NT2/D1 (cell line): Measurements from ENCODE around the gene AGRP.
"Not testable (repeated sequence)": the region's sequence is repeated elsewhere in the genome, so short reads cannot be mapped to it uniquely, and the experiment has no call there.

Source experiments
- DNase-seq: peaks from one replicate; pipeline ENCODE4 v3.0.0-alpha.2; 2011; ENCODE audit warnings: low read depth, low spot score
- H3K27me3 ChIP-seq: 2 replicates; pipeline ENCODE4 v1.6.0; 2011; ENCODE audit warnings: mild to moderate bottlenecking; ENCODE audit not compliant: insufficient read length, insufficient read depth
- H3K36me3 ChIP-seq: 2 replicates; pipeline ENCODE4 v1.6.1; 2011; ENCODE audit warnings: mild to moderate bottlenecking, low read length, mixed read lengths; ENCODE audit not compliant: insufficient read depth, insufficient read length
- H3K4me1 ChIP-seq: 2 replicates; pipeline ENCODE4 v1.5.1; 2011; ENCODE audit not compliant: insufficient read depth, insufficient read length
- H3K4me3 ChIP-seq: 2 replicates; pipeline ENCODE4 v1.5.1; 2011; ENCODE audit warnings: low read depth; ENCODE audit not compliant: insufficient read length
- H3K9ac ChIP-seq: 2 replicates; pipeline ENCODE4 v1.6.0; 2011; ENCODE audit warnings: low read depth; ENCODE audit not compliant: insufficient read length
- H3K9me3 ChIP-seq: 2 replicates; pipeline ENCODE4 v1.5.1; 2011; ENCODE audit warnings: mild to moderate bottlenecking, low read length; ENCODE audit not compliant: insufficient read depth
- SUZ12 ChIP-seq: IDR thresholded peaks from 2 replicates; pipeline ENCODE4 v1.6.1; 2011; ENCODE audit not compliant: insufficient read length, insufficient read depth; ENCODE audit errors: extremely low read depth
- YY1 ChIP-seq: IDR thresholded peaks from 2 replicates; pipeline ENCODE4 v1.6.1; 2011; ENCODE audit not compliant: insufficient read length, insufficient read depth
- ZNF274 ChIP-seq: IDR thresholded peaks from 2 replicates; pipeline ENCODE4 v1.6.1; 2011; ENCODE audit warnings: mild to moderate bottlenecking, low read depth, low read length

AGRP gene

DNA sequence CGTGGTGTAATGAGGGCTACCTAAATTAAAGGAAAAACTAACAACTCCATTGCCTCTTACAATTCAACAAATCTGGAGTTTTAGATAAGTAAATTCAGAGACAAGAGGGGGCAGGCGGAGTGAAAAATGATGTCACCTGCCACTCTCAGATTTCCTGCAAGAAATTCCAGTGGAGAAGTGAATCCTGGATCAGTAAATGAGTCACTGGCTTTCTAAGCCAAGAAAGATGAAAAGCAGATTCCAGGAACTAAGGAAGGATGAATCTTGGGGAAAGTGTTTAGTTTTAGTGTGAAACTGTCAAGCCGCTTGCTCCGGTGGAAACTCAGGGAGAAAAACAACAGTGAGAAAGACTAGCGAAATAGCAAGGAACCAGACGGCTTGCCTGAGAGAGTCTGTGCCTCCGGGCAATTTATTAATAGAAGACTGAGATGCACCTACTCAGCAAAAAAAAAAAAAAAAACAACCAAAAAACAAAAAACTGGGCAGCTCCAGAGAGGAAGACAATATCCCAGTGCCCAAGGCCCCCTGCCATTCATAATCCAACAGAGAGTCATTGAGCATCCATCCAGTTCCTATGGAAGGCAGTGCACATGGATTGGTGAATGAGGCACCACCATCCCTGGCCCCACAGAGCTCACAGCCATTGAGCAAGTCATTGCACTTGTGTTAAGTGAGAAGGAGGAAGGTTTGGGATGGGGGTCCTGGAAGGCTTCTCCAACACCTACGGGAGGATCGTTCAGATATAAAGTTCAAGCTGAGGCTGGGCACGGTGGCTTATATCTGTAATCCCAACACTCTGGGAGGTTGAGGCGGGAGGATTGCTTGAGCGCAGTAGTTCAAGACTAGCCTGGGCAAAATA, 33.2 kb upstream of the AGRP start:
- H3K4me1 ChIP-seq = no peaks in the 10 kb centered on the region
- H3K4me3 ChIP-seq = no peak overlapping the region
- TF ChIP-seq SUZ12 (no peak), ZNF274 (no peak), YY1 (no peak)
- no peak overlapping the region for H3K9ac ChIP-seq
- peaks cover 26% of the 10 kb centered on the region; the same call in 1 of the 2 replicates for H3K9me3 ChIP-seq
- no peak for DNase-seq
- H3K36me3 ChIP-seq = no peaks in the 10 kb centered on the region
- no peaks in the 10 kb centered on the region for H3K27me3 ChIP-seq

DNA sequence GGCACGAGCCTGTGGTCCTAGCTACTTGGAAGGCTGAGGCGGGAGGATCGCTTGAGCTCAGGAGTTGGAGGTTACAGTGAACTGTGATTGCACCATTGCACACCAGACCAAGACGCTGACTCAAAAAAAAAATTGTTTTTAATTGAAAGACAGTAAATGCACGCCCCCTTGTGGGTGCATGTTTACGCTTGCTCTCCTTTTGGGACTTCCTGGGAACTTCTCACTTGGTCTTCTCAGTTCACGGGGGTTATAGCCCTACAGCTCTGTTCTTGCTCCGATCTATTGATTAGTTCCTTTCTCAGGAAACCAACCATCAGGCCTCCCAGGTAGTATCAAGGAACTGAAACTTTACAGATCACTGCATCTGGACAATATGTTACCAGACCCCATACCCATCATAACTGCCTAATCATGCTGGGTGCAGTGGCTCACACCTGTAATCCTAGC, 31.1 kb upstream of the AGRP start:
- Histone ChIP-seq H3K27me3 (no peaks in the 10 kb centered on the region), H3K4me1 (no peaks in the 10 kb centered on the region), H3K9me3 (peaks cover 12% of the 10 kb centered on the region; the same call in 1 of the 2 replicates), H3K4me3 (no peak overlapping the region), H3K36me3 (no peaks in the 10 kb centered on the region), H3K9ac (no peak overlapping the region)
- peak; percentile 57 for DNase-seq
- TF ChIP-seq YY1 (no peak), ZNF274 (no peak), SUZ12 (no peak)

DNA sequence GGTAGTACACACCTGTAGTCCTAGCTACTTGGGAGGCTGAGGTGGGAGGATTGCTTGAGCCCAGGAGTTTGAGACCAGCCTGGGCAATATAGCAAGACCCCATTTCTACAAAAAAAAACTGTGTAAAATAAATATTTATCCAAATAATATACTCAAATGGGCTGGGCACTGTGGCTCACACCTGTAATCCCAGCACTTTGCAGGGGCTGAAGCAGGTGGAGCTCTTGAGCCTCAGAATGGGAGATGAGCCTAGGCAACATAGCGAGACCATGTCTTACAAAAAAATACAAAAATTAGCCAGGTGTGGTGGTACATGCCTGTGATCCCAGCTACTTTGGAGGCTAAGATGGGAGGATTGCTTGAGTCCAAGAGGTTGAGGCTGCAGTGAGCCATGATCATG, 30.5 kb upstream of the AGRP start:
- not testable (repeated sequence) for H3K4me1 ChIP-seq, H3K4me3 ChIP-seq, H3K9ac ChIP-seq, H3K27me3 ChIP-seq, H3K36me3 ChIP-seq, DNase-seq, H3K9me3 ChIP-seq

DNA sequence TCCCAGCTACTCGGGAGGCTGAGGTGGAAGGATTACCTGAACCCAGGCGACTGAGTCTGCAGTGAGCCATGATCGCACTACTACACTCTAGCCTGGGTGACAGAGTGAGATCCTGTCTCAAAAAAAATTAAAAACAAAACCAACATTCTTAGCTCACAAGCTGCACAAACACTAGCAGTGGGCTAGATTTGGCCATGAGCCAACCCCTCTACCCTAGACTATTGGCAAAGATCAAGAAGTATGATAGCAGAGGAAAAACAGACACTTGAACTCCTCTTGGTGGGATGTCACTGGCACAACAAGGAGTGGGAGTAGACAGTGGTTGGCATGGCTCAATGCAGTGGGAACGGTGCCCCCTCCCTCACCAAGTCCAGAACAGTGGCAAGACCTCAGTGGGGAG, 25.7 kb upstream of the AGRP start:
- Histone ChIP-seq H3K4me1 (no peaks in the 10 kb centered on the region), H3K9ac (no peak overlapping the region), H3K27me3 (no peaks in the 10 kb centered on the region), H3K36me3 (no peaks in the 10 kb centered on the region), H3K9me3 (no peaks in the 10 kb centered on the region), H3K4me3 (no peak overlapping the region)
- no peak for TF ChIP-seq YY1
- no peak for TF ChIP-seq SUZ12
- no peak for TF ChIP-seq ZNF274
- DNase-seq = no peak

DNA sequence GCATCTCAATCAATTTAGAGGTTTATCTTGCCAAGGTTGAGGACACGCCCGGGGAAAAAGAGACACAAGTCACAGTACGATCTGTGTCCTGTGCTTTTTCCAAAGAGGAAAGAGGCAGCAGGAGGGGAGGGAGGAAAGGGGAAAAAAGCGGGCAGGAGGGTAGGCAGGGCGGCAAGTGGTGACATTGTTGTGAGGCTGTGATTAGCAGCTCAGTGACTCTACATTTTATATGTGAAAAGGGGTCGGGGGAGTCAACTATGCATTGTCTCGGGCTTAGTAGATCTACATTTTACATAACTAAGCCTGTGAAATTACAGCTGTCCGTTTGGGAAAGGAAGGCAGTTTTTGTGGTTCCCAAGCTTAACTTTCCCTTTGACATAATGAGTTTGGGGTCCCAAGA, 23.1 kb upstream of the AGRP start:
- H3K9ac ChIP-seq = no peak overlapping the region
- DNase-seq = no peak

DNA sequence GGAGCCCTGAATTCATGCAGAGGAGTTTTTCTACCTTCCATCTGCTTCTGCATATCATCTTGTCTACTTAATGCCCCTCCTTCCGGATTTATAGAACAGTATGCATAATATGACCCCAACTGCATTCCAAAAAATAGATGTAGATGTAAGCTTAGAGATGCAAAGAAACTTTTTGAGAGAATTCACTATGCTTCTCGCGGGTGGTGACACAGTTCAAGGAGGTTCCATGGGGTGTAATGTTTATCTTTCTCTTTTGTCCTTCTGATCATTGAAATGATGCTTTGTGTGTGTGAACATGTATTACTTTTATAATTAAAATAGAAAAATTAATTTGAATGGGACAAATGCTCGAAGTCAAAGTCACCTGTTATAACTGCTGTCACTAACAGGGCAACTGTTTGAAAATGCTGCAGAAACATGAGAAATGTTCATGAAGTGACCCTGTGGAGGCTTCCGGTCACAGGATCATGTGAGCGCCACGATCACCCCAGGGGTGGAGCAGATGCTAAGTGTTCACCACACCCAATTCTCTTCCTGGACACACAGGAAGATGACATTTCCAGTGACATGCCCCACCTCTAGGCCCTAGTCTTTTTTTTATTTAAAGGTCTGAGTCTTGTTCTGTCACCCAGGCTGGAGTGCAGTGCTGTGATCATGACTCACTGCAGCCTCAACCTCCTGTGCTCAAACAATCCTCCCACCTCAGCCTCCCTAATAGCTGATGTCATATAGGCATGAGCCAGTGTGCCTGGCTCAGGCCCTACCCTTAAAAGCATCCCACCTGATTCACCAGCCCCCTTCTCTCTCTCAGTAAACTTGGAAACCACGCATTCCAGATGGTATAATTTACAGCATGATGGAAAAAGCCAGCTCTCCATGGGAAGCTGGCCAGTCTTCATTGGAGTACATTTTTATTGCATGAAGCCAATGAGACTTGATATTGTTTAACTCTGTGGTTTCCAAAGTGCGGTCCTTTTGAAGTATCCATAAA, 21.0 kb upstream of the AGRP start:
- Histone ChIP-seq H3K27me3 (no peaks in the 10 kb centered on the region), H3K9me3 (no peaks in the 10 kb centered on the region), H3K9ac (no peak overlapping the region), H3K4me1 (peaks cover 2% of the 10 kb centered on the region), H3K36me3 (no peaks in the 10 kb centered on the region), H3K4me3 (no peak overlapping the region)
- no peak for TF ChIP-seq ZNF274
- no peak for TF ChIP-seq YY1
- TF ChIP-seq SUZ12 = no peak
- no peak for DNase-seq

More for the DNA sequence above, 23.1 kb upstream of the AGRP start:
- H3K9me3 ChIP-seq = no peaks in the 10 kb centered on the region
- no peak overlapping the region for H3K4me3 ChIP-seq
- no peaks in the 10 kb centered on the region for H3K4me1 ChIP-seq
- no peaks in the 10 kb centered on the region for H3K36me3 ChIP-seq
- TF ChIP-seq SUZ12 (no peak), ZNF274 (no peak), YY1 (no peak)
- H3K27me3 ChIP-seq = no peaks in the 10 kb centered on the region

DNA sequence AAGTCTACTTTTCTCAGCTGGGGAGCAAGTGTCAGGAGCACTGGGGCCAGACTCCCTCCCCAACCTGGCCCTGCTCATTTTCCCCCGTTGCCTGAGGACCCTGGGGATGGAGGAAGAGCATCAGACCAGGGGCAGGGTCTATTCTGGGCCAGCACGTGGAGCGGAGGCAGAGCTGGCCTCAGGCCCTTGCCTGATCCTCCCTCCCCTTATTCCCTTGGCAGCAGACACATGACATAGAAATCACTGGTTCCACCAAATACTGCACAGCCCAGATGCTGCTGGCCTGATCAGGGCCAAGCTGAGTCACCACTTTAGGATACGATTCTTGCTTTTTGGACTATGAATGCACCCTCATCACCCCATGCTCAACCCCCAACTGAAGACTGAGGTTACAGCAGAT, 15.8 kb upstream of the AGRP start:
- H3K9me3 ChIP-seq = no peaks in the 10 kb centered on the region
- peaks cover 7% of the 10 kb centered on the region for H3K4me1 ChIP-seq
- H3K4me3 ChIP-seq = no peak overlapping the region
- H3K36me3 ChIP-seq = no peaks in the 10 kb centered on the region
- H3K9ac ChIP-seq = no peak overlapping the region
- TF ChIP-seq SUZ12 = no peak
- TF ChIP-seq YY1 = no peak
- no peak for TF ChIP-seq ZNF274
- no peak for DNase-seq
- H3K27me3 ChIP-seq = no peaks in the 10 kb centered on the region
